GM19025 (cell line): ENCODE measurements around the gene AFG1L.
"Not testable (repeated sequence)": the region's sequence is repeated elsewhere in the genome, so short reads cannot be mapped to it uniquely, and the experiment has no call there.

ENCODE experiments used
- ATAC-seq: cut with Tn5 transposase; IDR thresholded peaks from one replicate; pipeline ENCODE4 v1.9.1; 2021; ENCODE audit warnings: mild to moderate bottlenecking, low read depth, moderate library complexity; ENCODE audit not compliant: unreplicated experiment

AFG1L gene

GRCh38 chr6:108446629-108447150, 151.8 kb downstream of the AFG1L start:
- no peak for ATAC-seq

- ATAC-seq, result no peak
Observed at GRCh38 chr6:108448481-108448880, 153.6 kb downstream of the AFG1L start.

GRCh38 chr6:108449717-108450116, 154.9 kb downstream of the AFG1L start:
- not testable (repeated sequence) for ATAC-seq

- no peak for ATAC-seq
Observed at GRCh38 chr6:108451816-108452215, 157.0 kb downstream of the AFG1L start.

GRCh38 chr6:108452711-108453195, 157.9 kb downstream of the AFG1L start:
- ATAC-seq, result no peak

- ATAC-seq, result no peak
Observed at GRCh38 chr6:108453601-108454185, 158.8 kb downstream of the AFG1L start.

- ATAC-seq, result no peak
Observed at GRCh38 chr6:108454356-108454755, 159.5 kb downstream of the AFG1L start.

GRCh38 chr6:108455688-108456087, 160.8 kb downstream of the AFG1L start:
- ATAC-seq, result no peak

GRCh38 chr6:108463784-108464183, 168.9 kb downstream of the AFG1L start:
- no peak for ATAC-seq

GRCh38 chr6:108464418-108465097, 169.7 kb downstream of the AFG1L start:
- no peak for ATAC-seq

- no peak for ATAC-seq
Observed at GRCh38 chr6:108465098-108465495, 170.2 kb downstream of the AFG1L start.

GRCh38 chr6:108468346-108468745, 173.5 kb downstream of the AFG1L start:
- no peak for ATAC-seq

GRCh38 chr6:108469316-108469715, 174.5 kb downstream of the AFG1L start:
- ATAC-seq, result no peak

- ATAC-seq, result no peak
Observed at GRCh38 chr6:108473197-108473596, 178.3 kb downstream of the AFG1L start.

GRCh38 chr6:108476376-108476775, 181.5 kb downstream of the AFG1L start:
- no peak for ATAC-seq

GRCh38 chr6:108476847-108477430, 182.1 kb downstream of the AFG1L start:
- ATAC-seq, result no peak

GRCh38 chr6:108482559-108482958, 187.7 kb downstream of the AFG1L start:
- no peak for ATAC-seq

- no peak for ATAC-seq
Observed at GRCh38 chr6:108484016-108484415, 189.2 kb downstream of the AFG1L start.

GRCh38 chr6:108489699-108490098, 194.8 kb downstream of the AFG1L start:
- no peak for ATAC-seq

- ATAC-seq, result no peak
Observed at GRCh38 chr6:108492131-108492766, 197.4 kb downstream of the AFG1L start.

- ATAC-seq, result no peak
Observed at GRCh38 chr6:108494434-108494833, 199.6 kb downstream of the AFG1L start.
